HG03139 (cell line): Measurements from ENCODE around the gene NCAPH2.
"Not testable (repeated sequence)": the region's sequence is repeated elsewhere in the genome, so short reads cannot be mapped to it uniquely, and the experiment has no call there.

Experiments
- ATAC-seq: cut with Tn5 transposase; IDR thresholded peaks from one replicate; pipeline ENCODE4 v1.9.1; 2021; ENCODE audit not compliant: unreplicated experiment

The NCAPH2 gene

DNA sequence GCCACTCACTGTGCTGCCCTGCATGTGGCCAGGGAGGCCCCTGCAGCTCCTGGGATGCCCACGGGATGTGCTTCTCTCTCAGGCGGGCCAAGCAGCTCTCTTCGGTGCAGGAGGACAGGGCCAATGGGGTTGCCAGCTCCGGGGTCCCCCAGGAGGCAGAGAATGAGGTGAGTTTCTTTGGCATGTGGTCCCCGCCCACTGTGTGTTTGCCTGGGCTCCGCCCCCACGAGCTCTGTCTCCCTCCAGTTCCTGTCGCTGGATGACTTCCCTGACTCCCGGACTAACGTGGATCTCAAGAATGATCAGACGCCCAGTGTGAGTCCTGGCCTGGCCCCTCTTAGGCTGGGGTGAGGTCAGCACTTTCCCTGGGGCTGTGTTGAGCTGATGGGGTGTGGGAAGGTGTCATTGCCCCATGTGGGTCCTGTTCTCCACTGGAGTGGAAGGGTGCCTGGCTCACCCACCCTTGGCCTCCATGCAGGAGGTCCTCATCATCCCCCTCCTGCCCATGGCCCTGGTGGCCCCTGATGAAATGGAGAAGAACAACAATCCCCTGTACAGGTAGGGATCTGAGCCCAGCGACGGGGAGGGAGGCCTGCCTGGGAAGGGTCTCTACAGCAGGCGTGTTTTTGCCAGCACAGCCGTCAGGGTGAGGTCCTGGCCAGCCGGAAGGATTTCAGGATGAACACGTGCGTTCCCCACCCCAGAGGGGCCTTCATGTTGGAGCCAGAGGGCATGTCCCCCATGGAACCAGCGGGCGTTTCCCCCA, 9.7 kb downstream of the NCAPH2 start:
- no peak for ATAC-seq

DNA sequence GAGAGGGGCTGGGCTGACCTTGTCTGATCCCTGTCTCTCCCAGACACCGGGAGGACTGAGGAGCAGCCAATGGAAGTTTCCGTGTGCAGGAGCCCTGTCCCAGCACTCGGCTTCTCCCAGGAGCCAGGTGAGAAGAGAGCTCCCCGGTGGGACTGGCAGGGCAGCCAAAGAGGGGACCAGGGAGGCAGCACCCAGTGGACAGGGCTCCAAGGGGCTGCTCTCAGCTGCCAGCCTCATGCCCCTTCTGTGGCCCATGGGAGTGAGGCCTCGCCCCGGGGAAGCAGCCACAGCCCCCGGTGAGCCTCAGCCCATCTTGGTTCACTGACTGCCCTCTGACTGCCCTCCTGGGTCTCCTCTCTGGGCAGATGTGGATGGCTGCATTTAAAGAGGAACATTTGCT, 10.6 kb downstream of the NCAPH2 start:
- no peak for ATAC-seq

DNA sequence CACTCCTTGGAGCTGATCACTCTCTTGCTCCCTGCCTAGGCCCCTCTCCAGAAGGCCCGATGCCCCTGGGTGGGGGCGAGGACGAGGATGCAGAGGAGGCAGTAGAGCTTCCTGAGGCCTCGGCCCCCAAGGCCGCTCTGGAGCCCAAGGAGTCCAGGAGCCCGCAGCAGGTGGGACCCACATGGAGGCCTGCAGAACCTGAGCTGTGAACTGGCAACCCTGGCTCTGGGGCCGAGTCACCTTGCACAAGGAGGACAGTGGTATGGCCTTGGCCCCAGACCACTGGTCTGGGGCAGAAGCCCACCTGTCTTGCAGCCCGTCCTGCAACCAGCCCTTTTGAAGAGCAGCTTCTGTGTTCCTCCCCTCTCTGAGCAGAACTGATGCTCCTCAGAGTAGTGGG, 11.1 kb downstream of the NCAPH2 start:
- ATAC-seq: no peak

DNA sequence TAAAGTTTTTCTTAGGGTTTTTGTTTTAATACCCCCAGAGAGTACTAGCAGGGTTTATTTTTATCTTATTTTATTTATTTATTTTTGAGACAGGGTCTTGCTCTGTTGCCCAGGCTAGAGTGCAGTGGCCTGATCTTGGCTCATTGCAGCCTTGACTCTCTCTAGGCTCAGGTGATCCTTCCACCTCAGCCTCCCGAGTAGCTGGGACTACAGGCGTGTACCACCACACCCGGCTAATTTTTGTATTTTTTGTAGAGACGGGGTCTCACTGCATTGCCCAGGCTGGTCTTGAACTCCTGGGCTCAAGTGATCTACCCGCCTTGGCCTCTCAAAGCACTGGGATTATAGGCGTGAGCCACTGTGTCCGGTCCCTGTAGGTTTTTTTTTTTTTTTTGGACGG, 12.2 kb downstream of the NCAPH2 start:
- ATAC-seq: not testable (repeated sequence)

DNA sequence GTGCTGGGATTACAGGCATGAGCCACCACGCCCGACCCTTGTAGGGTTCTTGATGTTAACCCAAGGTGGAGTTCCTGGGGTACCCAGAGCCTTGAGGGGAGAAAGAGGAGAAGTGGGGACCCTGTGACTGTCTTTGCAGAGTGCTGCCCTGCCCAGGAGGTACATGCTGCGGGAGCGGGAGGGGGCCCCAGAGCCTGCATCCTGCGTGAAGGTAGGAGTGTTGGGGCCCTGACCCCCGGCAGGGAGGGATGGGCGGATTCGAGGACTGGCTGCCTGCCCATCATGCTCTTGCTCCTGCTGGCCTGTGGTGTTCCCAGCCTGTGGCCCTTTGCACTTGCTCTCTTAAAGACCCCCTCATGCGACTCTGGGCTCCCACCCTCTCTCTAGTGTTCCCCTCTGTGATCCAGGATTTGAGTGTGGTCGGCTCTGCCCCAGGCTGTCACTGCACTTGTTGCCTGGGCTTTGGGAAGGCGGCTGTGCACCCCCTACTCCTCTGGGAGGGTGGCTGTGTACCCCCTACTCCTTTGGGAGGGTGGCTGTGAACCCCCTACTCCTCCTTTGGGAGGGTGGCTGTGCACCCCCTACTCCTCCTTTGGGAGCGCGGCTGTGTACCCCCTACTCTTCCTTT, 12.9 kb downstream of the NCAPH2 start:
- ATAC-seq: no peak

DNA sequence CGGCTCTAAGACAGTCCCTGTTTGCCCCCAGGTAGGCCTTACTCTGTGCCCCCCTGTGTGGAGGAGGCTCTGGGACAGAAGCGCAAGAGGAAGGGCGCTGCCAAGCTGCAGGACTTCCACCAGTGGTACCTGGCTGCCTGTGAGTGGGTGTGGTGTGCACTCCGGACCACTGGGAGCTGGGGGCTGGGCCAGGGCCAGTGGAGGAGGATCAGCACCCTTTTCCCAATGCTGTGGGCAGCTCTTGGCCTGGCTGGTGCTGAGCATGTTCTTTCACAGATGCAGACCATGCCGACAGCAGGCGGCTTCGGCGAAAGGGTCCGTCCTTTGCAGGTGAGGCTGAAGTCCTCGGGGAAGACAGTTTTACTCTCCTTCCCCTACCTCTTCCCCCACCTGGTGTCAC, 13.7 kb downstream of the NCAPH2 start:
- ATAC-seq: no peak

DNA sequence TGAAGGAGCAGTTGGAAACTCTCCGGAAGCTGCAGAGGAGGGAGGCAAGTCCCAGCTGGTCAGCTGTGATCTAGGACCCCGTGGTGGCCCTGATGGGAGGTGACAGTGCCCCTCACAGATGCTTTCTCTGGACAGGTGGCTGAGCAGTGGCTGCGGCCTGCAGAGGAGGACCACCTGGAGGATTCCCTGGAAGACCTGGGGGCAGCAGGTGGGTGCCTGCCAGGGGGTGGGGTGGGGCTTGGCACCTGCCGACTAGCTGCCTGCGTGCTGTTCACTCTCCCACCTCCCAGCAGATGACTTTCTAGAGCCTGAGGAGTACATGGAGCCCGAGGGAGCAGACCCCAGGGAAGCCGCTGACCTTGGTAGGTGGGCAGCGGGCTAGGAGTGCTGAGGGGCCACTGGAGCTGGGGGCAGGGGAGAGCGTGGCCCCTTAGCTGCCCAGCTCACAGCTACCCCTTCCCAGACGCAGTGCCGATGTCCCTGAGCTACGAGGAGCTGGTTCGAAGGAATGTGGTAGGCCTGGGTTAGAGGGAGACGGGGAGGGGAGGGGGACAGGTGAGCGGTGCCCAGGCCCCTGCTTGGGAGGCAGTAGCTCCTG, 14.3 kb downstream of the NCAPH2 start:
- ATAC-seq: no peak

DNA sequence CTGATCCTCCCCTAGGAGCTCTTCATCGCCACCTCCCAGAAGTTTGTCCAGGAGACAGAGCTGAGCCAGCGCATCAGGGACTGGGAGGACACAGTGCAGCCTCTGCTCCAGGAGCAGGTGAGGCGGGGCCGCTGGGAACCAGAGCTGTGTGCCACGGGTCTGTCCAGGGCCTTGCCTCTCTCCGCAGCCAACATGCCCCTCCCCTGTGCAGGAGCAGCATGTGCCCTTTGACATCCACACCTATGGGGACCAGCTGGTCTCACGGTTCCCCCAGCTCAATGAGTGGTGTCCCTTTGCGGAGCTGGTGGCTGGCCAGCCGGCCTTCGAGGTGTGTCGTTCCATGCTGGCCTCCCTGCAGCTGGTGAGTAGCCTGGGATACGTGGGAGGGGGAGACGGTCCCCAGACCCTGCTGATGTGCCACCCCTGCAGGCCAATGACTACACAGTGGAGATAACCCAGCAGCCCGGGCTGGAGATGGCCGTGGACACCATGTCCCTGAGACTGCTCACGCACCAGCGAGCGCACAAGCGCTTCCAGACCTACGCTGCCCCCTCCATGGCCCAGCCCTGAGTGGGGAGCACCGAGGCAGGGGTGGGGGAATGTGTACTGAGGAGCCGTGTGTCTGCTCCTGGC, 14.9 kb downstream of the NCAPH2 start:
- ATAC-seq: no peak

DNA sequence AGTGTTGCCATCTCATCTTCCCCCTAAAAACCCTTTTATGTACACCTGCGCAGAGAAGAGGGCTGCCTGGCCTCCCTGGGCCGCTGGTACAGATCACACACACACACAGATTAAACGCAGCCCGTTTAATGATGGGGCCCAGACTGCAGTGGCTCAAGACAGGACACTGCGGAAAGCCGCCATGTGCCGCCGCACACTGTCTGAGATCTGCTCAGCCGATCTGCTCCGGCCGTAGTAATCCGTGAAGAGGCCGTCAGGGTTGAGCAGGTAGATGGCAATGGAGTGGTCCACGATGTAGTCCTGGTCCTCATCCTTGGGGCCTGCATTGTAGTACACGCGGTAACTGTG, 15.4 kb downstream of the NCAPH2 start:
- ATAC-seq: no peak

DNA sequence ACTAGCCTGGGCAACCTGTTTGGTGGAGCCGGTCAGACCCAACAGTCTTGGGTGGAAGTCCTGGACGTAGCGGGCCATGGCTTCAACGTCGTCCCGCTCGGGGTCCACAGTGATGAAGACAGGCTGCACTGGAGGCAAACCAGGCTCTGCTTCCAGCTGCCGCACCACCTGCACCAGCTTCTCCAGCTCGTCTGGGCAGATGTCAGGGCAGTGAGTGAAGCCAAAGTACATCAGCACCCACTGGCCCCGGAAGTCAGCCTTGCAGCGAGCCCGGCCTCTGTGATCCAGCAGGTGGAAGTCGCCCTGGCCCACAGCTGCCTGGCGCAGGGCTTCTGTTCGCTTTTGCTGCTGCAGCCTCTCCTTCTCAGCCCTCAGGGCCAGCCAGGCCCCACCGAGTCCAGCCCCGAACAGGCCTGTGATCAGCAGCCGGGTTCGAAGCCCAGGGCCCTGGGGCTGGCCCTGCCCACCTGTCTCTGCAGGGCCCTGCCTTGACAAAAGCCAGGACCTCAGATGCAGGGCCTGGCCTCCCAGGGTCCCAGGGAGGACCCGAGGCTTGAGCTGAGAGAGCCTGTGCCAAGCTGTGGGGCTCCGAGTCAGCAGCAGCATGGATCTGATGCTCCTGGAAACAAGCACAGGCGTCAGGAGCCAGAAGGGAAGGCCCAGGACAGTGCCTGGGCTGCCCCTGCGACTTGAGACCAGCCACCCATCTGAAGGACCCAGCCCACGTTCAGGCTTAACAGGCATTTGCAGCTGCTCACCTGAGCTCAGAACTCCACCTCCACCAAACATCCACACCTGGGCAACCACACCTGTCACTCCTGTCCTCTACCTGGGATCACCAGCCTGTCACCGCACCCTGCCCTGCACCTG, 16.0 kb downstream of the NCAPH2 start:
- no peak for ATAC-seq

DNA sequence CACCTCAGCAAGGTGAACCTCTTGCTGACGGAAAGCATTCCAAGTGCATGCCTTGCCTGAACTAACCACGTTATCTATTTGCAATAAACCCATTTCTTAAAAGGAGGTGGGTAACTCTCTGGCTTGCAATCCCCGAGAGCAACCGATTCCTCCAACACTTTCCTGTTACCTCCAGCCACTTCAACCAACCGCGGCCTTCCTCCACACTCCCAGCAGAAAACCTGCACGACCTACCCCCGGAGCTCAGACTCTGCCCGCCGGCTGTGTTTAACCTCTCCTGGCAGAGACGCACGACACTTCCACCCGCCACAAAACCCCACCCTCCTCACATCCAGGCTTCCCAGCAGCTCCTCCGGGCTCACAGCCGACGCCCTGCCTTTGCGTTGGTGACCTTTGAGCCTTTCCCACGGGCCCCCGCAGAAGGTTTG, 16.7 kb downstream of the NCAPH2 start:
- ATAC-seq: no peak

DNA sequence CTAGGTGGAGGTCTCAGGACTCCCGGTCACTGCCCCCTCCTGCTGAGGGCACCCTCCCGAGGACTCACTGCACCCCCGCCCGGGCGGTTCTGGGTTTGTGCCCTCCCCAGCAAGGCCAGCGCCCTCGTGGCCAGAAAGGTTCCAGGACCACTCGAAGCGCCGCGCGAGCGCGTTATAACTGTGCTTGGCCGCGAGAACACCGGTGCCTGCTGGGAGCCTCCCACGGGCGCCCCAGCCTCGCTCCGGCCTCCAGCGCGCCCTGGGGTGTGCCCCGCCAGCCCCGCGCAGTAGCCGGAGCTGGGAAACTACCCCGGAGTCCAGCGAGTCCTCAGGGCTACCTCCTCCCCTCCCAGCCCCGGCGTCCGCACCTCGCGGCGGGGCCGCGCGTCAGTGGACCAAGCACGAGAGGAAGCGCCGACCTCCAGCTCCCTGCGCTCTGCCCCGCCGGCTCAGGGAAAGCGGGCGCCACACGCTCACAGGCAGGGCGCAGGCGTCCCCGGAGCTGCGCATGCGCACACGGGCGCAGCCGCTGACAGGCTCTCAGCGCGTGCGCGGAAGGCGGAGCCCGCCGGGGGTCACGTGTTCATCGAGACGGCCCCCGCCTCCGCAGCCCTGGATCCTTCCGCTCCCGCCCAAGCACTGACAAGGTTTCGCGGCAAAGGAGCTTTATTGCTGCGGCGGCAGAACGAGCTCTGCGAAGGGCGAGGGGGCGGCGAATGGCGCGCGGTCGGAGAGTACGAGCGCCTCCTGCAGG, 17.3 kb downstream of the NCAPH2 start, which contains the start of gene SCO2:
Gene SCO2, minus strand, starts transcription at position 495 of the 754 bp plus-strand sequence. CDS start 1,187 bp downstream, outside the sequence.
- peak; percentile 34 for ATAC-seq

DNA sequence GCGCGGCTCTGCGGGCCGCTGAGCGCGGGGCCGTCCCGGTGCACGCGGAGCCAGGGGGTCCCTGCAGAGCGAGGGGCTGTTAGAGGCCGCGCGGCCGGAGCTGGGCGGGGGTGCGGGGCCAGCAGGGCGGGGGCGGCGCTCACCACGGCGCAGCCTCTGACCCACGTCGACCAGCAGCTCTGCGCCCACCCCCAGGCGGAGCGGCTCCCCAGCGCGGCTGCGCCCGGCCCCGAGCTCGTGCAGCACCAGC, 17.8 kb downstream of the NCAPH2 start:
- peak; percentile 8 for ATAC-seq

DNA sequence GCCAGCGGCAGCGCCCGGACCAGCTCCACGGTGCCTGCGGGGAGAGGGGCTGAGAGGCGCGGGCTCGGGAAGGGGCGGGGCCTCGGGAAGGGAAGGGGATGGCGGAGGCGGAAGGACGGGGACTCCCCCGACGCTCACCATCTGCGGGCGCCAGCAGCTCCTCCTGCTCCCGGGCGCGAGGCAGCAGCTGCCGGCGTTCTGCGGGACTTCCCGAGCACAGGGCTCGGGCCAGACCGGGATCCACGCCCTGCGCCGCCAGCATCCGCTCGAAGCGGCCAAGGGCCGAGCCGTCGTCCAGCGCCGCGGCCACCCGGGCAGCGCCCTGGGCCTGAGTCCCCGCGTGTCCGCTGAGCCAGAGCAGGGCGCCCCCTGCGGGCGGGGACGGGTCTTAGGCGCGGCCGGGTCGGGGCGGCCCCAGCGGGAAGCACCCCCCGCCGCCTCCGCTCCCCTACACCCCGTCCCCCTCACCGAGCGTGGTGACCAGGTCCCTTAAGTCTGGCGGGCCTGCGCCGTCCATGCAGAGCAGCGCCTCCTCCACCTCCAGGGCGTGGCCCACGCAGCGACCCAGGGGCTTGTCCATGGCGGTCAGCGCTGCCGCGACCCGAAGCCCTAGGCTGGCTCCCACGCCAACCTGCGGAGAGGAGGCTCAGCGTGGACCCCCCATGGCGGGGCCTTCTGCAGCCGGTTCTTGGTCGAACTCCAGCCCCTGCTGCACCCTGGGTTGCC, 18.2 kb downstream of the NCAPH2 start:
- ATAC-seq: peak; percentile 30

DNA sequence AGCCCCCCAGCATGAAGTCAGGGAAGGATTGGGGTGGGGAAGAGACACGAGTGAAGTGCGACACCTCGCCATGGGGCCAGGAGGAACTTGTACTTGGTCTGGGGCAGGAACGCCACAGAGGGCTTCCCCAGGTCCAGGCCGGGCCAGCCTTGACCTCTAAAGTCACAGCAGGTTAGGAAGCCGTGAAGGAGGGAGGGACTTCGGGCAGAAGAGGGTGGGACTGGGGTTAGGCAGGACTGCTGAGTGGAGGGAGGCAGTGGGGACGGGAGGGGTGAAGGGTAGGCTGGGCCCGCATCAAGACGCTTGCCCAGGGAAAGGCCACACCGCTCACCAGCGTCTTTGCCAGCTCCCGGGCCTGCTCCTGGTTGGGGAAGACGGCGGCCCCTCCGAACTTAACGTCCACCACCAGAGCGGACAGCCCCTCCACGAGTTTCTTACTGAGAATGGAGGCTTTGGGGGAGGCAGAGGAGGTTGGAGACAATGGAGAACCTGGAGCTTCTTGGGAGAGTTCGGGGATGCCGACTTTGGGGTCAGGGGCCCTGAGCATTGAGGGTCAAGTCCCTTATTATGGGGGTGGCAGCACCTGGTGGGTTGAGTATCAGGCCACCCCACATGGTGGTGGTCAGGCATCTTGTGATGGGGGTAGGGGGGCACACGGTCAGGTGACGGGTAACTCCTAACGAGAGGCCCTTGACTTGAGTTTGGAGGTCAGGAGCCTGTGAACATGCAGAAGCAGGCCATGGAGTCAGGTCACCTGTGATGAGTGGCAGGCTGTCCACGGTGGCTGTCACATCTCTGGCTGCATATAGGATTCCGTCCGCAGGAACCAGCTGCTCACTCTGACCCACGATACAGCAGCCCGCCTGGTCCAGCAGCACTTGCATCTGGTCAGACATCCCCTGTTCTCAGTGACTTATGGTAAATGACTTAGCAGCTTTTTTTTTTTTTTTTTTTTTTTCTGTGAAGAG, 19.1 kb downstream of the NCAPH2 start:
- ATAC-seq: no peak

DNA sequence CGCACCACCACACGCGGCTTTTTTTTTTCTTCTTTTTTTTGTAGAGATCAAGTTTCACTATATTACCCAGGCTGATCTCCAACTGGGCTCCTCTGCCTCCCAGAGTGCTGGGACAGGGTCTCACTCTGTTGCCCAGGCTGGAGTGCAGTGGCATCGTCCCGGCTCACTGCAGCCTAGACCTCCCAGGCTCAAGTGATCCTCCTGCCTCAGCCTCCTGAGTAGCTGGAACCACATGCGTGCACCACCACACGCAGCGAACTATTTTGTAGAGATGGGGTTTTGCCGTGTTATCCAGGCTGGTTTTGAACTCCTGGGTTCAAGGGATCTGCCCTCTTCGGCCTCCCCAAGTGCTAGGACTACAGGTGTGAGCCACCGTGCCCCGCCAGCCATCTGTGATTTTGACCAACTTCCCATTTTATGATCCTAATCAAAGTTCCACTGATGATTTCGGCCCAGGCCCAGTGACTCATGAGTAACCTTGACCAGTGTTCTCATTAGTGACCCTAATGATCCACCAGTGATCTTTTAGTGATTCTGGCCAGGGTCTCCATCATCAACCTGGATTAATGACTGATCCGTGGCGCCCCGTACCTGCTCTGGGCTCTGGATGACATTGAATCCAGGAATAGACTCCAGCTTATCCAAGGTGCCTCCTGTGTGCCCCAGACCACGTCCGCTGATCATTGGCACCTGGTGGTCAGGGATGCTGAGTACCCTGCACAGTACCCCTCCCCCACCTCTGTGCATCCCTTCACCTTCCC, 20.1 kb downstream of the NCAPH2 start:
- no peak for ATAC-seq

DNA sequence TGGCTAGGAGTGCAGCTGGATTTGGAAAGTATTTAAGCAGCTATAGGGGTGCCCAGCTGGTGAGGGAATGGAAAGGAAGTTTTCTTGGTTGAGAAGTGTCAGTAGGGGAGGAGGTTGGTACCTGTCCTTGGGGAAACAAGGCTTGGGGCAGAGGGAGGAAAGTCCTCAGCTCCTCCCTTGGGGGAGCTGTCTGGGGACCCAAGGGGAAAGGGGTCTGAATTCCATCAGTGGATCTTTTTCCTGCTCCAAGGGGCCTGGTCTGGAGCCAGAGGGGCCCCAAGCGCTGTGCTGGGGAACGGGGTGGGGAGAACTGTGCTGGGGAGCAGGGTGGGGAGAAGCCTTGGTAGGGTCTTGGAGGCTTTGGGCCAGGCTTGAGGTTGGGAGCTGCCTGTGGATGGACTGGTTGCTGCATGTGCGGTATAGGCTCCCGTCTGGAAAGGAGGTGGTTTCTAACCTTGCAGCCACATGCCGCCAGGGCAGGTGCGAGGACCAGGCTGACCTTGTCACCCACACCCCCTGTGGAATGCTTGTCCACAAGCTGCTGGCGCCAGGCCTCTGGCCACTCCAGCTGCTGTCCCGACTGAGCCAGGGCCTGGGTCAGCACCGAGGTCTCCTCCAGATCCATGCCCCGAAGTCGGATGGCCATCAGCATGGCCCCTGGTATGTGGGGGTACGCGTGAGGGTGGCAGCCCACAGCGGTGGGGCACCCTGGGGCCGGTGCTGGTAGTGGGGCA, 20.8 kb downstream of the NCAPH2 start:
- ATAC-seq: no peak
